COLO668 (cell line): ENCODE results near the gene CTAGE6.
"Not testable (repeated sequence)": the region's sequence is repeated elsewhere in the genome, so short reads cannot be mapped to it uniquely, and the experiment has no call there.

ENCODE experiments used
- DNase-seq: peaks from one replicate; lab custom pipeline; 2025; ENCODE audit not compliant: unreplicated experiment; lab: John Stamatoyannopoulos, UW

CTAGE6 gene

DNA sequence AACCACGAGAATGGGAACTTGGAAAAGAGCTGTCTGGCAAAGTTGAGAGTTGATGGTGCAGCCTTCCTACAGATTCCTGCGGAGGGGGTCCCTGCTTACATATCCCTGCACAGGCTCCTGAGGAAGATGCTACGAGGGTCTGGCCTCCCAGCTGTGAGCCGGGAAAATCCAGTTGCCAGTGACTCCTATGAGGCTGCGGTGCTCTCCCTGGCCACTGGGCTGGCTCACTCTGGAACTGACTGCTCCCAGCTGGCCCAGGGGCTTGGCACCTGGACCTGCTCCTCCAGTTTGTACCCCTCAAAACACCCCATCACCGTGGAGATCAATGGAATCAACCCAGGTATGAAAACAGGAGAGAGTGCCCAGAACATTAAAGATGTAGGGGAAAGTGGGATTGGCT, 37.2 kb downstream of the CTAGE6 start:
- not testable (repeated sequence) for DNase-seq

DNA sequence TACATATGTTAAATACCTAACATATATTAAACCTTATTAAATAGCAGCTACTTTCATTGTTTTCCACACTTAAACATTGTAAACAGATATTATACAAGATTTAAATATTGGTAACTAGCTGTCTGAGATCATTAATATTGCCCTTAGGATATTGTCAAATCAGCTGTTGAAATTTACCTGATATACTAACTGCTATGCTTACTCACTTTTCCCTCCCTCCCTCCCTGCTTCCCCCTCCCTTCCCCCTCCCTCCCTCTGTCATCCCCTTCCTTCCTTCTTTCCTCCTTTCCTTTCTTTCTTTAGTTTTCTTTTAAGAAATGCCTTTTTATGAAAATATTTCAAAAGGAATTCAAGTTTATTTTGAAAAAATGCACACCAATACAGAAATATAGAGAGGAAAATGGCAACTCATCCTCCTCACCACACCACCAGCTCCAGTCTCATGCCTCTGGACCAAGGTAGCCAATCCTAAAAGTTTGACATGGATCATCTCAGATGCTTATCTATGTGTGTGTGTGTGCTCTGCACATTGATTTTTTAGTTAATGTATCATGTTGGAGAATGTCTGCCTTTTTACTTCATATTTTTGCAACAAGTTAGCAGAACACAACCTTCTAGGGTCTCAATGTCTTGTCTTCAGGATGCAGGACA, 41.8 kb downstream of the CTAGE6 start:
- not testable (repeated sequence) for DNase-seq

DNA sequence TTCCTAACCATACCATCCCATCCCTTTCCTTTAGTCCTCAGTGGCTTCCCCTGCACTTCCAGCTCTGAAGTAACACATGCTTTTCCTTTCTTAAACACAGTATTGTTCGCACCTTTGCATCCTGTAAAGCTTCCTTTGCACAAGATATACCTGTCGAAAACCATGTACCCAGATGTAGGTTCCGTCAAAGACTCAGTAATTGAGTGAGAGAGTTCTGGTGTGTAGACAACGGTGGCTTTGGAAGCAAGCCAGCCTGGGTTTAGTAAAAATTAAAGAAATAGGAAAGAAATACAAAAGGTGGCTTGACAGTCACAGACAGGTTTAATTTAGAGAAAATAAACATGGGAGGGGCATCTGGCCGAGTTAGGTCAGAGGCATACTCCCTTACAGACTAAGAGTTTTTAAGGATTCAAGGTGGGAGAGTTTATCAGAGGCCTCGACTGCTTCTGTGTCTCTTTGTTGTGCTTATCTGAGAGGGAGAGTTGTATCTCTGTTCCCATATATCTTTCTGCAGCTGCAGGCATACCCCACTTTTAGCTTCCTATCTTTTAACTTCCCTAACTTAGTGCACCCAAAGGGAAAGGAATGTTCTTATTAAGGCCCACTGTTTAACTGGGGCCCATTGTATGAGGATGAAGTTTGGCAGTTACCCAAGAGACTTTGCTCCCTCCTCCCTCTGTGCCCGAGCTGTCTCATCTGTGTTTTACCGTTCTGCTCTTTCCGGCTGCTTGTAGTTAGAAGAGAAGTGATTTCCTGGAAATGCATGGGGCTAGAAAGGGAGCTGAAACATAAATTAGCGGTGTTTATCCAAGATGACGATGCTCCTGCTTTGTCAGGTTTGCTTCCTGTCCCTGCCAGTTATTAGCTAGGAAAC, 42.7 kb downstream of the CTAGE6 start:
- not testable (repeated sequence) for DNase-seq

DNA sequence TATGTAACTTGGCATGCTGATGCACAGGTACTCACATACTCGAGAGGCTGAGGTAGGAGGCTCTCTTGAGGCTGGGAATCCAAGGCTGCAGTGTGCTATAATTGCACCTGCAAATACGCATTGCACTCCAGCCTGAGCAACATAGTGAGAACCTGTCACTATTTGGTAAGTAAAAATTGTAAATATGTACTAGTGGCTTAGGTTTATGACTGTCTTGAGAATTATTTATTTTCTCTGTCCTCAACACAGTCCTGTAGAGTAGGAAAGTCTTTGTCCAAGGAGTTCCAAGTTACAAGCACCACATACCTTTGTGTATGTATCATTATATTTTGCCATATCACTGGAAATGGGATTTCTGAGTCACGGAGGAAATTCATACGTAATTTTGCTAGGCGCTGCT, 45.1 kb downstream of the CTAGE6 start:
- not testable (repeated sequence) for DNase-seq

DNA sequence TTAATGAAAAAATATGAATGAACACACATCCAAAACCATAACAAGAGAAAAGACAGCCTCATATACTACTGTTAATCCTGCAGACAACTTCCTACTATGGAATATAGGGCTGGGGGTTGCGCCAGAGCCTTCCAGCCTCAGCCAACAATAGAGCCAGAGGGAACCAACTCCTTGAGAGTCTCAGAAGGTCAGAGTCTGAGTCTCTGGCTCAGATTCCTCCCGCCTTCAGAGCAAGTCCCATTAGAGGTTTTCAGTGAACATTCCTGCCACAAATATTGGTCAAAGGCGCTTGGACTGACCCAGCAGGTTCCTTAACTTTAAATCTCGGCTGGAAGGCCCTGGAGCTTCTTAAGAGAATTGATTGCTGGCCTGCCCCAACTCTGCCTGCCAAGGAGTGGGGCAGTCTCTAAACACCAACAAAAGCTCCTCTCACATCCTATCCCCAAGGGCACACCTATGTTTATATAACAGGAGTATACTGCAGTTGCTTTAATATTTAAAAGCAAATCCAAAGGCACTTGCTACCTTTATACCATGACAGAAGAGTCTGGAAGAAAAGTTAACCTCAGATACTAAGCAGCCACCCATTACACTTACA, 45.7 kb downstream of the CTAGE6 start:
- DNase-seq: not testable (repeated sequence)

DNA sequence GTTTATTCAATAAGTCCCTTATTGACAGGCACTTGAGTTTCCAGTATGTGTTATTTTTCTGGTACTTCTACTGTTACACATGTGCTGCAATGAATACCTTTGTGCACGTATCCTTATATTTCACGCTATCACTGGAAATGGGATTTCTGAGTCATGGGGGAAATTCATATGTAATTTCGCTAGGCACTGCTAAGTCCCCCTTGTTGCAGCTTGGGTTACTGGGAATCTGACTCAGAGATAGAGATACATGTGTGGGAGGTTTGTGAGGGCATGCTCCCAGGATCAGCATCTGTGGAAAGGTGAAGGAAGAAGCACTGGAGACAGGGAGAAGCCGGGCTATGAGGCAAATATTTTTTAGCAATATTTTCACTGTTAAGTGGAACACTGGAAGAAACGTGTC, 47.6 kb downstream of the CTAGE6 start:
- not testable (repeated sequence) for DNase-seq
